ENCODE results near the gene TRMT11. TPM values are rescaled to one million over a fixed set of nuclear protein-coding genes. Genes with fewer than 3 reads are reported as not detected.
A peak's percentile ranks its signal among the peaks of the same experiment; 100 is the strongest.

TRMT11 gene
- total and polyA plus RNA-seq, 2 of the 13 experiments (the other 11 are each of a cell fraction or from before 2014, with no cell fraction given) = 42.2 to 81.9 TPM

DNA sequence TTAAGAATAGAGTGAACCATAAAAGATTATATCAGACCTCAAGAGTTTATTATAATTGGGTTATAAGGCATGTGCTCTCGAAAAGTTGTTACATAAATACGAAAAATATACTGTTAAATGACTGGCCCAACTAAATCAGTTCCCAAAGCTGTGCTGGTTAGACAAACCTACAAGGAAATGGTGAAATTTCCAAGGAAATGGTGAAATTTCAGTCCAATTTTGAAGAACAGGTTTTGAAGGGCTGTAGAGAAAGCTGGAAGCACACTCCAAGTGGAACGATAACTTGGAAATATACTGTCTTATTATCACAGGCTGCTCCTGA lies 400 bp upstream of the TRMT11 start (continued):
- TF ChIP-seq, protein P1, sequence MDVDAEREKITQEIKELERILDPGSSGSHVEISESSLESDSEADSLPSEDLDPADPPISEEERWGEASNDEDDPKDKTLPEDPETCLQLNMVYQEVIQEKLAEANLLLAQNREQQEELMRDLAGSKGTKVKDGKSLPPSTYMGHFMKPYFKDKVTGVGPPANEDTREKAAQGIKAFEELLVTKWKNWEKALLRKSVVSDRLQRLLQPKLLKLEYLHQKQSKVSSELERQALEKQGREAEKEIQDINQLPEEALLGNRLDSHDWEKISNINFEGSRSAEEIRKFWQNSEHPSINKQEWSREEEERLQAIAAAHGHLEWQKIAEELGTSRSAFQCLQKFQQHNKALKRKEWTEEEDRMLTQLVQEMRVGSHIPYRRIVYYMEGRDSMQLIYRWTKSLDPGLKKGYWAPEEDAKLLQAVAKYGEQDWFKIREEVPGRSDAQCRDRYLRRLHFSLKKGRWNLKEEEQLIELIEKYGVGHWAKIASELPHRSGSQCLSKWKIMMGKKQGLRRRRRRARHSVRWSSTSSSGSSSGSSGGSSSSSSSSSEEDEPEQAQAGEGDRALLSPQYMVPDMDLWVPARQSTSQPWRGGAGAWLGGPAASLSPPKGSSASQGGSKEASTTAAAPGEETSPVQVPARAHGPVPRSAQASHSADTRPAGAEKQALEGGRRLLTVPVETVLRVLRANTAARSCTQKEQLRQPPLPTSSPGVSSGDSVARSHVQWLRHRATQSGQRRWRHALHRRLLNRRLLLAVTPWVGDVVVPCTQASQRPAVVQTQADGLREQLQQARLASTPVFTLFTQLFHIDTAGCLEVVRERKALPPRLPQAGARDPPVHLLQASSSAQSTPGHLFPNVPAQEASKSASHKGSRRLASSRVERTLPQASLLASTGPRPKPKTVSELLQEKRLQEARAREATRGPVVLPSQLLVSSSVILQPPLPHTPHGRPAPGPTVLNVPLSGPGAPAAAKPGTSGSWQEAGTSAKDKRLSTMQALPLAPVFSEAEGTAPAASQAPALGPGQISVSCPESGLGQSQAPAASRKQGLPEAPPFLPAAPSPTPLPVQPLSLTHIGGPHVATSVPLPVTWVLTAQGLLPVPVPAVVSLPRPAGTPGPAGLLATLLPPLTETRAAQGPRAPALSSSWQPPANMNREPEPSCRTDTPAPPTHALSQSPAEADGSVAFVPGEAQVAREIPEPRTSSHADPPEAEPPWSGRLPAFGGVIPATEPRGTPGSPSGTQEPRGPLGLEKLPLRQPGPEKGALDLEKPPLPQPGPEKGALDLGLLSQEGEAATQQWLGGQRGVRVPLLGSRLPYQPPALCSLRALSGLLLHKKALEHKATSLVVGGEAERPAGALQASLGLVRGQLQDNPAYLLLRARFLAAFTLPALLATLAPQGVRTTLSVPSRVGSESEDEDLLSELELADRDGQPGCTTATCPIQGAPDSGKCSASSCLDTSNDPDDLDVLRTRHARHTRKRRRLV (CRISPR knock-in tag; IDR thresholded peaks at IDR 0.05) = no peak; the same call in 1 of the 2 replicates
- TF ChIP-seq, protein P2, sequence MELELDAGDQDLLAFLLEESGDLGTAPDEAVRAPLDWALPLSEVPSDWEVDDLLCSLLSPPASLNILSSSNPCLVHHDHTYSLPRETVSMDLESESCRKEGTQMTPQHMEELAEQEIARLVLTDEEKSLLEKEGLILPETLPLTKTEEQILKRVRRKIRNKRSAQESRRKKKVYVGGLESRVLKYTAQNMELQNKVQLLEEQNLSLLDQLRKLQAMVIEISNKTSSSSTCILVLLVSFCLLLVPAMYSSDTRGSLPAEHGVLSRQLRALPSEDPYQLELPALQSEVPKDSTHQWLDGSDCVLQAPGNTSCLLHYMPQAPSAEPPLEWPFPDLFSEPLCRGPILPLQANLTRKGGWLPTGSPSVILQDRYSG (CRISPR knock-in tag; IDR thresholded peaks at IDR 0.05) = no peak
- no peak for TF ChIP-seq KLF15 (CRISPR knock-in tag; IDR thresholded peaks at IDR 0.05; ENCODE audit: borderline replicate concordance)
- TF ChIP-seq ZNF343 (CRISPR knock-in tag; IDR thresholded peaks at IDR 0.05) = no peak
- no peak for TF ChIP-seq FOXO4 (CRISPR knock-in tag; conservative IDR thresholded peaks at IDR 0.05)
- TF ChIP-seq GPBP1L1 (CRISPR knock-in tag; IDR thresholded peaks at IDR 0.05) = no peak
- TF ChIP-seq NR2F1 (CRISPR knock-in tag; IDR thresholded peaks at IDR 0.05) = no peak
- no peak for TF ChIP-seq NFRKB (IDR thresholded peaks at IDR 0.05)
- no peak for TF ChIP-seq ZNF713 (CRISPR knock-in tag; IDR thresholded peaks at IDR 0.05)
- TF ChIP-seq POLR2G (IDR thresholded peaks at IDR 0.05; ENCODE audit: low read depth, low read length) = no peak
- TF ChIP-seq ADNP (CRISPR knock-in tag; IDR thresholded peaks at IDR 0.05) = no peak
- TF ChIP-seq NFE2L1 (CRISPR knock-in tag; IDR thresholded peaks at IDR 0.05; ENCODE audit: borderline replicate concordance) = no peak
- TF ChIP-seq, protein P3, sequence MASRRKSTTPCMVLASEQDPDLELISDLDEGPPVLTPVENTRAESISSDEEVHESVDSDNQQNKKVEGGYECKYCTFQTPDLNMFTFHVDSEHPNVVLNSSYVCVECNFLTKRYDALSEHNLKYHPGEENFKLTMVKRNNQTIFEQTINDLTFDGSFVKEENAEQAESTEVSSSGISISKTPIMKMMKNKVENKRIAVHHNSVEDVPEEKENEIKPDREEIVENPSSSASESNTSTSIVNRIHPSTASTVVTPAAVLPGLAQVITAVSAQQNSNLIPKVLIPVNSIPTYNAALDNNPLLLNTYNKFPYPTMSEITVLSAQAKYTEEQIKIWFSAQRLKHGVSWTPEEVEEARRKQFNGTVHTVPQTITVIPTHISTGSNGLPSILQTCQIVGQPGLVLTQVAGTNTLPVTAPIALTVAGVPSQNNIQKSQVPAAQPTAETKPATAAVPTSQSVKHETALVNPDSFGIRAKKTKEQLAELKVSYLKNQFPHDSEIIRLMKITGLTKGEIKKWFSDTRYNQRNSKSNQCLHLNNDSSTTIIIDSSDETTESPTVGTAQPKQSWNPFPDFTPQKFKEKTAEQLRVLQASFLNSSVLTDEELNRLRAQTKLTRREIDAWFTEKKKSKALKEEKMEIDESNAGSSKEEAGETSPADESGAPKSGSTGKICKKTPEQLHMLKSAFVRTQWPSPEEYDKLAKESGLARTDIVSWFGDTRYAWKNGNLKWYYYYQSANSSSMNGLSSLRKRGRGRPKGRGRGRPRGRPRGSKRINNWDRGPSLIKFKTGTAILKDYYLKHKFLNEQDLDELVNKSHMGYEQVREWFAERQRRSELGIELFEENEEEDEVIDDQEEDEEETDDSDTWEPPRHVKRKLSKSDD (CRISPR knock-in tag; IDR thresholded peaks at IDR 0.05; ENCODE audit: low read depth) = no peak
- no peak; the same call in 1 of the 2 replicates for TF ChIP-seq MTA1 (CRISPR knock-in tag; IDR thresholded peaks at IDR 0.05; ENCODE audit: borderline replicate concordance)
- TF ChIP-seq ZSCAN12 (CRISPR knock-in tag; IDR thresholded peaks at IDR 0.05) = peak; percentile 75; the same call in 1 of the 2 replicates
- TF ChIP-seq TEAD3 (CRISPR knock-in tag; optimal IDR thresholded peaks at IDR 0.05; ENCODE audit: borderline replicate concordance) = no peak
- TF ChIP-seq ZBTB34 (CRISPR knock-in tag; IDR thresholded peaks at IDR 0.05) = peak; percentile 62; the same call in 1 of the 2 replicates

Data from HepG2 (cell line).